Esophagus muscularis mucosa (tissue), 4 donors: Measurements from ENCODE around the gene GCGR. TPM values are rescaled to one million over a fixed set of nuclear protein-coding genes. Genes with fewer than 3 reads are reported as not detected.

ENCODE experiments used
- DNase-seq: peaks from one replicate; pipeline ENCODE4 v3.0.0-alpha.2; 2017; ENCODE audit errors: extremely low spot score
- H3K27ac ChIP-seq, 4 donors: fragments of 200-600 bp; sonication (generic); replicated peaks in 1 of 4; 1 replicate in 3 of 4; 2 replicates in 1 of 4; pipeline ENCODE4 v1.5.1; 2016 to 2019; ENCODE audit warnings: mild to moderate bottlenecking in 1 of 4
- H3K27me3 ChIP-seq, 4 donors: fragments of 200-600 bp; sonication (generic); one replicate each; pipeline versions ENCODE4 v1.5.1 to v1.6.0; 2016 to 2019
- H3K36me3 ChIP-seq, 4 donors: fragments of 200-600 bp; sonication (generic); one replicate each; pipeline ENCODE4 v1.5.1; 2016 to 2019
- H3K4me1 ChIP-seq, 4 donors: fragments of 200-600 bp; sonication (generic); one replicate each; pipeline ENCODE4 v1.5.1; 2016 to 2019
- H3K4me3 ChIP-seq, 4 donors: fragments of 200-600 bp; sonication (generic); 1 replicate in 2 of 4; 2 replicates in 2 of 4; pipeline ENCODE4 v1.5.1; 2016 to 2019; ENCODE audit warnings: mild to moderate bottlenecking in 4 of 4, moderate library complexity in 1 of 4
- H3K9me3 ChIP-seq, 4 donors: fragments of 200-600 bp; sonication (generic); 1 replicate in 3 of 4; 2 replicates in 1 of 4; pipeline ENCODE4 v1.5.1; 2016 to 2019
- EP300 ChIP-seq: sonication (generic); formaldehyde crosslinking; IDR thresholded peaks from one replicate; pipeline ENCODE4 v1.6.1; 2017; ENCODE audit warnings: antibody characterized with exemption
- POLR2A ChIP-seq: fragments of 450-650 bp; IDR thresholded peaks from one replicate; pipeline ENCODE4 v1.6.1; 2017; ENCODE audit warnings: antibody characterized with exemption, moderate library complexity, mild to moderate bottlenecking, low read depth
- POLR2AphosphoS5 ChIP-seq, 2 donors: sonication (generic); formaldehyde crosslinking; IDR thresholded peaks; one replicate each; pipeline ENCODE4 v1.6.1; 2017; ENCODE audit warnings: antibody characterized with exemption in 2 of 2
- WGBS: methylation state at CpG from one replicate; pipeline ENCODE4 v1.1.5; 2018; 5-methylcytosine and 5-hydroxymethylcytosine counted together
- intact Hi-C: fragments of 100-400 bp; cut with DNase I; formaldehyde crosslinking; loops from one replicate; pipeline ENCODE4 v1.15.1; 2023
- total RNA-seq, 4 donors: library from RNA; depleted of rRNA; stranded (reverse); fragments of >200 nt; gene quantifications; one replicate each; pipeline versions ENCODE4 v1.1.0 to v1.2.1, GENCODE V29; 2016
- TF ChIP-seq, protein P1 (sequence below), 3 experiments: fragments of 200-600 bp in 2 of 3; fragments of 450-650 bp in 1 of 3; sonication (generic) in 2 of 3; IDR thresholded peaks; one replicate each; pipeline ENCODE4 v1.5.1; 2017 to 2019; ENCODE audit warnings: antibody characterized with exemption in 3 of 3, mild to moderate bottlenecking in 2 of 3, moderate library complexity in 1 of 3

The GCGR gene
- total RNA-seq, 4 donors from 2014 or later = 0.17 to 0.40 TPM; not detected in 2

DNA sequence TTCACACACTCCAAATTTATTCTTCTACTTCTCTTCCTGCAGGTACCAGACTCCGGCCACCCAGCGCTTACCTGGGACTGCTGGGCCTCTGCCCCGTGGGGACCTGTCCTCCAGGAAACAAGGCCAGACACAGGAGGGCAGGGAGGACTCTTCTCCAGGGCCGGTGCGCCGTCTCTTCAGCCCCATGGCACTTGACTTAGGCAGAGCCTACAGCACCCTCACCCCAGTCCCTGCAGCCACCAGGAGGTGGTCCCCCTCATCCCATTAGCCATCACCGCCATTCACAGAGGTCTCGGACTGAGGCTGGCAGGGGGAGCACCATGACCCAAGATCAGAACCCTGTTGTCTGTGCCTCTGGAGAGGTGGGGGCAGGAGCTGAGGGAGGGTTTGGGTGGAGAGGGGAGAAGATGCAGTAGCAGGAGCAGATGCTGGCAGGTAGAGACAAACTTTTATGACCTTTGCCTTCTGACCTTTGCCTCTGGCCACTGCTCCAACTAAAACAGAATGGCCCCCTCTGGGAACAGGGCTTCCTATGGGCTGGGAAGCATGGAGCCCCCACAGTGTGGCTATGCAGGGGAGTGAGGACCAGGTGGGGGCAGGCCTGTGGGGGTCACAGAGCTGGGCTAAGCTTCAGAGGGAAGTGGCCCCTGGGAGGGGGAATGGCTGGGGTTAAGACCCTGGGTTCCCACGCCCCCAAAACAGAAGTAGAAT, 1.7 kb upstream of the GCGR start:
- H3K27me3 ChIP-seq = peaks cover 0 to 76% (median 37%) of the 10 kb centered on the region in 4 donors
- H3K9me3 ChIP-seq = no peaks in the 10 kb centered on the region
- no peak overlapping the region for H3K4me3 ChIP-seq
- H3K36me3 ChIP-seq = no peaks in the 10 kb centered on the region
- WGBS = 93% methylated on average over 8 of the region's 9 CpGs
- no peak for DNase-seq
- intact Hi-C loops = no loop called here
- H3K4me1 ChIP-seq = peaks cover 12 to 24% (median 20%) of the 10 kb centered on the region in 4 donors
- H3K27ac ChIP-seq = no peak overlapping the region
- TF ChIP-seq EP300 (no peak), POLR2AphosphoS5 (IDR thresholded peaks at IDR 0.05) (no peak), POLR2A (no peak)
- TF ChIP-seq, protein P1, sequence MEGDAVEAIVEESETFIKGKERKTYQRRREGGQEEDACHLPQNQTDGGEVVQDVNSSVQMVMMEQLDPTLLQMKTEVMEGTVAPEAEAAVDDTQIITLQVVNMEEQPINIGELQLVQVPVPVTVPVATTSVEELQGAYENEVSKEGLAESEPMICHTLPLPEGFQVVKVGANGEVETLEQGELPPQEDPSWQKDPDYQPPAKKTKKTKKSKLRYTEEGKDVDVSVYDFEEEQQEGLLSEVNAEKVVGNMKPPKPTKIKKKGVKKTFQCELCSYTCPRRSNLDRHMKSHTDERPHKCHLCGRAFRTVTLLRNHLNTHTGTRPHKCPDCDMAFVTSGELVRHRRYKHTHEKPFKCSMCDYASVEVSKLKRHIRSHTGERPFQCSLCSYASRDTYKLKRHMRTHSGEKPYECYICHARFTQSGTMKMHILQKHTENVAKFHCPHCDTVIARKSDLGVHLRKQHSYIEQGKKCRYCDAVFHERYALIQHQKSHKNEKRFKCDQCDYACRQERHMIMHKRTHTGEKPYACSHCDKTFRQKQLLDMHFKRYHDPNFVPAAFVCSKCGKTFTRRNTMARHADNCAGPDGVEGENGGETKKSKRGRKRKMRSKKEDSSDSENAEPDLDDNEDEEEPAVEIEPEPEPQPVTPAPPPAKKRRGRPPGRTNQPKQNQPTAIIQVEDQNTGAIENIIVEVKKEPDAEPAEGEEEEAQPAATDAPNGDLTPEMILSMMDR (IDR thresholded peaks at IDR 0.05) = no peak

- no peak for DNase-seq
- Histone ChIP-seq H3K36me3 (no peaks in the 10 kb centered on the region), H3K27me3 (peaks cover 0 to 85% (median 37%) of the 10 kb centered on the region in 4 donors), H3K9me3 (no peaks in the 10 kb centered on the region), H3K4me1 (peaks cover 12 to 24% (median 20%) of the 10 kb centered on the region in 4 donors), H3K27ac (no peak overlapping the region), H3K4me3 (peak overlapping the region in 1 of 4 donors; percentile 28)
- TF ChIP-seq POLR2AphosphoS5 (IDR thresholded peaks at IDR 0.05) (no peak), EP300 (no peak), POLR2A (no peak)
- TF ChIP-seq, protein P1 (IDR thresholded peaks at IDR 0.05) = no peak
- WGBS = 32% methylated on average over 24 of the region's 26 CpGs
- intact Hi-C loops = no loop called here
Observed at GRCh38 chr17:81802856-81803643, 900 bp upstream of the GCGR start.

- DNase-seq = no peak
- no peaks in the 10 kb centered on the region for H3K9me3 ChIP-seq
- peaks cover 0 to 97% (median 39%) of the 10 kb centered on the region in 4 donors for H3K27me3 ChIP-seq
- intact Hi-C loops = no loop called here
- TF ChIP-seq POLR2A = no peak
- no peak for TF ChIP-seq POLR2AphosphoS5 (IDR thresholded peaks at IDR 0.05)
- TF ChIP-seq, protein P1 (IDR thresholded peaks at IDR 0.05) = no peak
- H3K36me3 ChIP-seq = no peaks in the 10 kb centered on the region
- 12% methylated on average over 14 of the region's 65 CpGs for WGBS
- H3K4me1 ChIP-seq = peaks cover 12 to 24% (median 20%) of the 10 kb centered on the region in 4 donors
- H3K27ac ChIP-seq = no peak overlapping the region
- peak overlapping the region in 3 of 4 donors; percentile 27 to 28 (median 27) for H3K4me3 ChIP-seq
Observed at GRCh38 chr17:81804559-81805399, 829 bp downstream of the GCGR start.

DNA sequence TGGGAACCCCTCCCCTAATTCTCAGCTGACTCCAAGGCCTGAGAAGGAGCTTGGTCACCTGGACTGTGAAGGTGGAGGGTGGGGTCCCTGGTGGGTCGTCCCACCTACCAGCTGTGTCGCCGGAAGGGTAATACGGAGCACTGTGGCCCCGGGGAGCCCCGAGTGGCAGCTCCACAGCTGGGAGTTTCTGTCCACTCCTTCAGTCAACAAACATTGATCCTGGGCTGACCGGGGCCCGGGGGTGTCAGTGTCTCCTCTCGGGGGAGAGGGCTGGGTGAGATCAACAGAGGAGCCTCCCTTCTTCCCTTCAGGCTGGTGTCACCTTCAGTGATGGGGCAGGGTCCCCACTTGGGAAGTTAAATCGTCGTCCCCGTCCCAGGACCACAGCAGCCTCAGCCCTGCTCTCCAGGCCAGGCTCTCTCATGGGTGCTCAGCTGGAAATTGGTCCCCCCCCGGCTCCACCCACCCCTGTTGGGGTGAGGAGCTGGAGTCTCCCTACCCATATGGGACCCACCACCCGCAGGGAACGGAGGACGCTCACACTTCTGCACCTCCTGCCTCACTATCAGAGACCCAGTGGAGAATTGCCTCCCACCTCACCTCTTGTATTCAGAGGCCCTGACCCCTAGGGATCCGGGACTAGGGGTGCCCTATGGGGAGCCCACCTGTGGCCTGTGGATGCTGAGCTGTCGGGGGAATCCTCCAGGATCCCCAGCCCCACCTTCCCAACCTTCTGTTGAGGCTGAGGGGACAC, 1.9 kb downstream of the GCGR start:
- TF ChIP-seq POLR2AphosphoS5 (IDR thresholded peaks at IDR 0.05) = no peak
- TF ChIP-seq, protein P1 (IDR thresholded peaks at IDR 0.05) = no peak
- no peak for TF ChIP-seq POLR2A
- no peak for TF ChIP-seq EP300
- Histone ChIP-seq H3K27ac (no peak overlapping the region), H3K27me3 (peaks cover 0 to 97% (median 47%) of the 10 kb centered on the region in 4 donors), H3K36me3 (no peaks in the 10 kb centered on the region), H3K4me1 (peaks cover 12 to 24% (median 20%) of the 10 kb centered on the region in 4 donors), H3K9me3 (no peaks in the 10 kb centered on the region), H3K4me3 (no peak overlapping the region)
- 70% methylated on average over 14 of the region's 18 CpGs for WGBS
- intact Hi-C loops = no loop called here
- DNase-seq = no peak
